Loucy (cell line): Measurements from ENCODE around the gene EIF4E2.

Source experiments
- H2AFZ ChIP-seq: fragments of 200-600 bp; sonication (generic); 2 replicates; pipeline ENCODE4 v1.6.0; 2016; ENCODE audit warnings: antibody characterized with exemption, mild to moderate bottlenecking, low read length, moderate library complexity
- H3F3A ChIP-seq: fragments of 200-600 bp; 2 replicates; pipeline ENCODE4 v1.6.0; 2016; ENCODE audit warnings: antibody characterized with exemption, low read depth, mild to moderate bottlenecking
- H3K27me3 ChIP-seq: fragments of 200-600 bp; sonication (generic); 2 replicates; pipeline ENCODE4 v1.6.1; 2014; ENCODE audit warnings: low read length, mild to moderate bottlenecking; ENCODE audit not compliant: insufficient read depth, poor library complexity, severe bottlenecking
- H3K36me3 ChIP-seq: fragments of 200-600 bp; sonication (generic); 2 replicates; pipeline ENCODE4 v1.6.1; 2016; ENCODE audit warnings: low read length; ENCODE audit not compliant: insufficient read depth
- H3K4me1 ChIP-seq: fragments of 200-600 bp; sonication (generic); 2 replicates; pipeline ENCODE4 v1.5.1; 2014; ENCODE audit warnings: low read length, mild to moderate bottlenecking; ENCODE audit not compliant: insufficient read depth, poor library complexity, severe bottlenecking
- H3K4me2 ChIP-seq: fragments of 200-600 bp; sonication (generic); 2 replicates; pipeline ENCODE4 v1.6.0; 2014; ENCODE audit warnings: antibody characterized with exemption, low read length, low read depth, mild to moderate bottlenecking; ENCODE audit not compliant: poor library complexity, severe bottlenecking
- H3K4me3 ChIP-seq: fragments of 200-600 bp; sonication (generic); 2 replicates; pipeline ENCODE4 v1.5.1; 2014; ENCODE audit warnings: low read length, mild to moderate bottlenecking, mixed read lengths; ENCODE audit not compliant: poor library complexity, severe bottlenecking
- H3K79me2 ChIP-seq: fragments of 200-600 bp; sonication (generic); 2 replicates; pipeline ENCODE4 v1.6.1; 2014; ENCODE audit warnings: low read length; ENCODE audit not compliant: insufficient read depth
- H3K9ac ChIP-seq: fragments of 200-600 bp; sonication (generic); 2 replicates; pipeline ENCODE4 v1.6.0; 2014; ENCODE audit warnings: mild to moderate bottlenecking, low read depth, low read length, moderate library complexity; ENCODE audit not compliant: poor library complexity, severe bottlenecking
- H3K9me2 ChIP-seq: fragments of 200-600 bp; sonication (generic); replicated peaks from 2 replicates; pipeline ENCODE4 v1.6.1; 2016; ENCODE audit warnings: low read depth, low read length, mixed read lengths
- H3K9me3 ChIP-seq: fragments of 200-600 bp; sonication (generic); 2 replicates; pipeline ENCODE4 v1.6.1; 2014; ENCODE audit warnings: mild to moderate bottlenecking, antibody characterized with exemption, low read length, low read depth; ENCODE audit not compliant: insufficient read depth
- H4K20me1 ChIP-seq: fragments of 200-600 bp; sonication (generic); 2 replicates; pipeline ENCODE4 v1.6.0; 2014; ENCODE audit warnings: antibody characterized with exemption, low read length, mild to moderate bottlenecking; ENCODE audit not compliant: insufficient read depth, poor library complexity, severe bottlenecking
- EZH2phosphoT487 ChIP-seq: fragments of 200-600 bp; IDR thresholded peaks from 2 replicates; pipeline ENCODE4 v1.6.1; 2018; ENCODE audit warnings: antibody characterized with exemption, mild to moderate bottlenecking, moderate library complexity, borderline replicate concordance
- TF ChIP-seq, protein P1 (sequence below): fragments of 200-600 bp; sonication (generic); conservative IDR thresholded peaks from 2 replicates; pipeline ENCODE4 v1.5.1; 2014; ENCODE audit warnings: mild to moderate bottlenecking, antibody characterized with exemption, low read length

Gene EIF4E2

DNA sequence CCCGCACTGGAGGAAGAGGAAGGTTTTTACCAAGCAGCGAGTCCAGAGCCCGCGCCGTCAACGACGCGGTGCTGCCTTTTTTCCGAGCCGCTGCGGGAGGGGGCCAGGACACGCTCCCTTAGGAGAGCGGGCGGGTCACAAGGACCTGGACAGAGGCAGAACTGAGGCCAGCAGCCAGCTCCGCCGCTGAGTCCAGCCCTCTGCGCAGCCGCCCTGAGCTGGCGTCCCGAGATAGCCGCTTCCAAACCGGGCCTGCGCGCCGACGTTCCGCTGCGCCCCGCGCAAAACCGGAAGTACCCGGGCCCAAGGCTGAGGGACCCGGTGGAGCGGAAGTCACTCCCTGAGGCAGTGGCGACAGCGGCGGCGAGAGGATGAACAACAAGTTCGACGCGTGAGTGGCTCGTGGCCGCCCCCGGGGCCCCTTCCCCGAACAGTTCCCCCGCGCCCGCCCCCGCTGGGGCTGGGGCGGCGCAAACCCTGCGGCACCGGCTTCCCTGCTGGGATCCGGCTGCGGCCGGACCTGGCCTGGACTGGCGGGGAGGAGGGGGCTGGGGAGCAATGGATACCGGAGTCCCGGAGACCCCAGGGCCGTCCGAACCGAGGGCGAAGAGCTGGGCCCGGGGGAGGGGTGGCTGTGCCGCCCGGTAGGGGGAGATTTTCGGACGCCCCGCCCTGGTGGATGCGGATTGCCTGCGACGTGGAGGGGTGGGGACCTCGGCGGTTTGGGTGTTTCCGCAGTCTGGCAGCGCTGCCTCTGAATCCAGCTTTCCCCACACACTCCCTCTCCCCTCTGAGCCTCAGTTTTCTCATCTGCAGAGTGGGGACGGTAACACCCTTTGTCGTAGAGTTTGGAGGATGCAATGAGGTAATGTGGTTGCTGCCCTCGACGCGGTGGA lies at the start of gene EIF4E2, which contains the start of gene TIGD1:
TSS of gene EIF4E2 (plus strand) at position 336 of the 896 bp plus-strand sequence. CDS start at position 372, 36 bp downstream.
TSS of gene TIGD1 (minus strand) at position 204 of the 896 bp plus-strand sequence. CDS start 675 bp downstream, outside the sequence.
- Histone ChIP-seq H4K20me1 (peaks cover 30% of the 10 kb centered on the region), H3K4me1 (peaks cover 40% of the 10 kb centered on the region), H3K36me3 (no peaks in the 10 kb centered on the region), H3K9me3 (peaks cover 3% of the 10 kb centered on the region; the same call in 1 of the 2 replicates), H3K79me2 (peaks cover 64% of the 10 kb centered on the region), H3K27me3 (no peaks in the 10 kb centered on the region), H3K9me2 (no peaks in the 10 kb centered on the region), H3K4me3 (peak within 1 kb of the TSS; percentile 88), H2AFZ (peak within 1 kb of the TSS; percentile 89), H3F3A (no peaks in the 10 kb centered on the region), H3K4me2 (peak within 1 kb of the TSS; percentile 95), H3K9ac (peak within 1 kb of the TSS; percentile 93)
- TF ChIP-seq, protein P1, sequence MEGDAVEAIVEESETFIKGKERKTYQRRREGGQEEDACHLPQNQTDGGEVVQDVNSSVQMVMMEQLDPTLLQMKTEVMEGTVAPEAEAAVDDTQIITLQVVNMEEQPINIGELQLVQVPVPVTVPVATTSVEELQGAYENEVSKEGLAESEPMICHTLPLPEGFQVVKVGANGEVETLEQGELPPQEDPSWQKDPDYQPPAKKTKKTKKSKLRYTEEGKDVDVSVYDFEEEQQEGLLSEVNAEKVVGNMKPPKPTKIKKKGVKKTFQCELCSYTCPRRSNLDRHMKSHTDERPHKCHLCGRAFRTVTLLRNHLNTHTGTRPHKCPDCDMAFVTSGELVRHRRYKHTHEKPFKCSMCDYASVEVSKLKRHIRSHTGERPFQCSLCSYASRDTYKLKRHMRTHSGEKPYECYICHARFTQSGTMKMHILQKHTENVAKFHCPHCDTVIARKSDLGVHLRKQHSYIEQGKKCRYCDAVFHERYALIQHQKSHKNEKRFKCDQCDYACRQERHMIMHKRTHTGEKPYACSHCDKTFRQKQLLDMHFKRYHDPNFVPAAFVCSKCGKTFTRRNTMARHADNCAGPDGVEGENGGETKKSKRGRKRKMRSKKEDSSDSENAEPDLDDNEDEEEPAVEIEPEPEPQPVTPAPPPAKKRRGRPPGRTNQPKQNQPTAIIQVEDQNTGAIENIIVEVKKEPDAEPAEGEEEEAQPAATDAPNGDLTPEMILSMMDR = peak; percentile 29; the same call in 1 of the 2 replicates
- no peak for TF ChIP-seq EZH2phosphoT487

- TF ChIP-seq, protein P1 = no peak
- no peak for TF ChIP-seq EZH2phosphoT487
- no peaks in the 10 kb centered on the region for H3K27me3 ChIP-seq
- H3K4me1 ChIP-seq = no peaks in the 10 kb centered on the region
These were observed 49.1 kb upstream of the EIF4E2 start for GRCh38 chr2:232501331-232501771.

DNA sequence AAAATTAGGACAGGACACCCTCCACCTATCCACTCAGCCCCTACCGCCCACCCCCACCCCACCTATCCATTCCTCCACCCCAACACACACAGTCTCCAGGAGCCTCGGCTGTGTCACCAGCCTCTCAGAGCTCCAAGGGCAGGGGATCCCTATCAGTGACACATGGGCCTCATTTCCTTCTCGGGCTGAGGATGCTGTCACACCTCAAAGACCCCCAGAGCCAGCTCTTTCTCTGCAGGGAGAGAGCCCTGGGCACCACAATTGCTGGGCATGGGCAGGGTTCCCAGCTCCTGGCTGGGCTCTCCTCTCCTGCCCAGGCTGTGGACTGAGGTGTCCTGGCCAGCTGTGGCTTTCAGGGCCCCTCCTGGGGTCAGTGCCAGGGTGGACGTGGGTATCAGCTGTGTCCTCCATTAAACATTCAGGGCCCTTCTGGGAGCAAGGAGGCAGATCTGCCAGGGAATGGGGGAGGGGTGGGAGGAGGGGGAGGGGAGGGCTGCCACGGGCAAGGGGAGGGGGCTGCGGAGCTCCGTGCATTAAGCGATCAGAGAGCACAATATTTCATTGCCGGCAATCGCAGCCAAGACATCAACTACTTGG lies 48.6 kb upstream of the EIF4E2 start:
- no peaks in the 10 kb centered on the region for H3F3A ChIP-seq
- H3K9ac ChIP-seq = no peak overlapping the region
- no peaks in the 10 kb centered on the region for H3K36me3 ChIP-seq
- no peaks in the 10 kb centered on the region for H3K9me2 ChIP-seq
- H2AFZ ChIP-seq = no peak overlapping the region
- no peaks in the 10 kb centered on the region for H4K20me1 ChIP-seq
- H3K4me2 ChIP-seq = no peak overlapping the region
- no peaks in the 10 kb centered on the region for H3K27me3 ChIP-seq
- TF ChIP-seq, protein P1 = no peak
- TF ChIP-seq EZH2phosphoT487 = no peak
- no peaks in the 10 kb centered on the region for H3K79me2 ChIP-seq
- no peak overlapping the region for H3K4me3 ChIP-seq
- no peaks in the 10 kb centered on the region for H3K9me3 ChIP-seq
- no peaks in the 10 kb centered on the region for H3K4me1 ChIP-seq

More at GRCh38 chr2:232501331-232501771, 49.1 kb upstream of the EIF4E2 start:
- H3K79me2 ChIP-seq = no peaks in the 10 kb centered on the region
- no peaks in the 10 kb centered on the region for H3K9me3 ChIP-seq
- H4K20me1 ChIP-seq = no peaks in the 10 kb centered on the region
- H3K4me2 ChIP-seq = no peak overlapping the region
- H3K4me3 ChIP-seq = no peak overlapping the region
- H2AFZ ChIP-seq = no peak overlapping the region
- H3K9me2 ChIP-seq = no peaks in the 10 kb centered on the region
- no peaks in the 10 kb centered on the region for H3F3A ChIP-seq
- H3K36me3 ChIP-seq = no peaks in the 10 kb centered on the region
- no peak overlapping the region for H3K9ac ChIP-seq
